ENCODE results near the gene TEX264.

The TEX264 gene

DNA sequence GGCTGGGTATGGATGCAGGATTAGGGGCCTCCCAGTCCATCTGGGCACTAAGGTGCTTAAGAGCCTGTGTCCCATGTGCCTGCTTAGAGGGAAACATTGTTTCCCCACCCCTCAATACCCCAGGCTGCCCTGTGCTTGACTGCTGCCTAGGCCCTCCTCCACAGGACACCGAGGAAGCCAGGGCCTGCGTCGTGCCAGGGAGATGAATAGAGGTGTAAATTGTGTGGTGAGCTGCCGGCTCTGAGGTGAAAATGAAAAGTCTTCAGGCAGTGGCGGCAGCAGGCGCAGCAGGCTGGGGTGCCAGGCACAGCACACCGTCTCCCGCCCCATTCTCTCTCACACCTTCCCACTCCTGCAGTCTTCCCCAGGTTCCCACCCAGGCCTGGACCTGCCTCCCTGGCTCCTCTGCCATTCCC lies 21.9 kb downstream of the TEX264 start:
- DNase-seq (ENCODE audit: low read depth): no peak
- no peak overlapping the region for H3K4me3 ChIP-seq (replicated peaks; ENCODE audit: low read depth, low read length)
- TF ChIP-seq, protein P1, sequence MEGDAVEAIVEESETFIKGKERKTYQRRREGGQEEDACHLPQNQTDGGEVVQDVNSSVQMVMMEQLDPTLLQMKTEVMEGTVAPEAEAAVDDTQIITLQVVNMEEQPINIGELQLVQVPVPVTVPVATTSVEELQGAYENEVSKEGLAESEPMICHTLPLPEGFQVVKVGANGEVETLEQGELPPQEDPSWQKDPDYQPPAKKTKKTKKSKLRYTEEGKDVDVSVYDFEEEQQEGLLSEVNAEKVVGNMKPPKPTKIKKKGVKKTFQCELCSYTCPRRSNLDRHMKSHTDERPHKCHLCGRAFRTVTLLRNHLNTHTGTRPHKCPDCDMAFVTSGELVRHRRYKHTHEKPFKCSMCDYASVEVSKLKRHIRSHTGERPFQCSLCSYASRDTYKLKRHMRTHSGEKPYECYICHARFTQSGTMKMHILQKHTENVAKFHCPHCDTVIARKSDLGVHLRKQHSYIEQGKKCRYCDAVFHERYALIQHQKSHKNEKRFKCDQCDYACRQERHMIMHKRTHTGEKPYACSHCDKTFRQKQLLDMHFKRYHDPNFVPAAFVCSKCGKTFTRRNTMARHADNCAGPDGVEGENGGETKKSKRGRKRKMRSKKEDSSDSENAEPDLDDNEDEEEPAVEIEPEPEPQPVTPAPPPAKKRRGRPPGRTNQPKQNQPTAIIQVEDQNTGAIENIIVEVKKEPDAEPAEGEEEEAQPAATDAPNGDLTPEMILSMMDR (IDR thresholded peaks at IDR 0.05; ENCODE audit: low read length, missing control alignments): no peak

DNA sequence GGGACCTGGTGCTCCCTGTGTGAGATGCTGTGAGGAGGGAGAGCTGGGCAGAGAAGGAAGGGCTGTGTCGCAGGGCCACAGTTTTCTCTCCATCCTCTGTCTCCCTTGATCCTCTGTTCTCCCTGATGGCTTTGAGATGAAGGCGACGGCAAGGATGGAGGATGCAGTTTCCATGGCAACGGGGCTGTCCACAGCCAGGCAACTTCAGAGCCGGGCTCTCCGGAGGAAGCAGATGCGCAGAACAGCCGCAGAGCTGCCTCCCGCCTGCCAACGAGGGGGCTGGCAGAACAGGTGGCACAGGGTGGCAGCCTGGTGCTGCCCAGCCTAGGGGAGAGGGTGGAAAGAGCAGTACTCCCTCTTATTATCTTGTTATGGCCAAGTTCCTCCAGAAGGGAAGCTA lies 25.9 kb downstream of the TEX264 start:
- H3K4me3 ChIP-seq (replicated peaks; ENCODE audit: low read depth, low read length): no peak overlapping the region
- no peak for DNase-seq (ENCODE audit: low read depth)
- TF ChIP-seq, protein P1 (IDR thresholded peaks at IDR 0.05; ENCODE audit: low read length, missing control alignments): no peak

GRCh38 chr3:51698209-51698608 lies 27.2 kb downstream of the TEX264 start:
- no peak for DNase-seq (ENCODE audit: low read depth)
- no peak overlapping the region for H3K4me3 ChIP-seq (replicated peaks; ENCODE audit: low read depth, low read length)
- TF ChIP-seq, protein P1 (IDR thresholded peaks at IDR 0.05; ENCODE audit: low read length, missing control alignments): no peak

- no peak for DNase-seq (ENCODE audit: low read depth)
- TF ChIP-seq, protein P1 (IDR thresholded peaks at IDR 0.05; ENCODE audit: low read length, missing control alignments): no peak
- no peak overlapping the region for H3K4me3 ChIP-seq (replicated peaks; ENCODE audit: low read depth, low read length)
These were observed 29.4 kb downstream of the TEX264 start for GRCh38 chr3:51700403-51700802.

DNA sequence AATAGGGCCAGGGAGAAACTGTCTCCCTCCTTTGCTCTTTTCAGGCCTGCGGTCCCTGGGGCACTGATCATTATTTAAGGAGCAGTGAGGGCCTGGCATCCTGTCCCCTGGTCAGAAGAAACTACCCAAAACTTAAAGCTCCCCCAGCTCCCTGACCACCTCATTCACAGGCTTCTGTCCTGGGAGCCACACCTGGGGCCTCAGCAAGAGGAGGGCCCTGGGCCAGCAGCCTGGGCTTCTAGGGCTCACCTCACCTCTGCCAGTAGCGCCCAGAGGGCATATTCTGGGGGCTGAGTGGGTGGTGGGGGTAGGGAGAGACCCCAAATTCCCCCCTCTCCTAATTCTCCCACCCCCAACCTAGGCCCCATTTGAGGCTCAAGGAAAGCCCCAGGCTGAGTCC lies 31.1 kb downstream of the TEX264 start:
- H3K4me3 ChIP-seq (replicated peaks; ENCODE audit: low read depth, low read length): no peak overlapping the region
- TF ChIP-seq, protein P1 (IDR thresholded peaks at IDR 0.05; ENCODE audit: low read length, missing control alignments): no peak
- DNase-seq (ENCODE audit: low read depth): no peak

- no peak for DNase-seq (ENCODE audit: low read depth)
- TF ChIP-seq, protein P1 (IDR thresholded peaks at IDR 0.05; ENCODE audit: low read length, missing control alignments): no peak
- no peak overlapping the region for H3K4me3 ChIP-seq (replicated peaks; ENCODE audit: low read depth, low read length)
These were observed 32.2 kb downstream of the TEX264 start for GRCh38 chr3:51703068-51703760.

Data from fibroblast of pulmonary artery (primary cell).